ENCODE data around the gene MT1A. TPM values are rescaled to one million over a fixed set of nuclear protein-coding genes. Genes with fewer than 3 reads are reported as not detected.
"Not testable (repeated sequence)": the region's sequence is repeated elsewhere in the genome, so short reads cannot be mapped to it uniquely, and the experiment has no call there.

Gene MT1A
- total RNA-seq, 2 donors from 2014 or later = 0.74 to 1.5 TPM

DNA sequence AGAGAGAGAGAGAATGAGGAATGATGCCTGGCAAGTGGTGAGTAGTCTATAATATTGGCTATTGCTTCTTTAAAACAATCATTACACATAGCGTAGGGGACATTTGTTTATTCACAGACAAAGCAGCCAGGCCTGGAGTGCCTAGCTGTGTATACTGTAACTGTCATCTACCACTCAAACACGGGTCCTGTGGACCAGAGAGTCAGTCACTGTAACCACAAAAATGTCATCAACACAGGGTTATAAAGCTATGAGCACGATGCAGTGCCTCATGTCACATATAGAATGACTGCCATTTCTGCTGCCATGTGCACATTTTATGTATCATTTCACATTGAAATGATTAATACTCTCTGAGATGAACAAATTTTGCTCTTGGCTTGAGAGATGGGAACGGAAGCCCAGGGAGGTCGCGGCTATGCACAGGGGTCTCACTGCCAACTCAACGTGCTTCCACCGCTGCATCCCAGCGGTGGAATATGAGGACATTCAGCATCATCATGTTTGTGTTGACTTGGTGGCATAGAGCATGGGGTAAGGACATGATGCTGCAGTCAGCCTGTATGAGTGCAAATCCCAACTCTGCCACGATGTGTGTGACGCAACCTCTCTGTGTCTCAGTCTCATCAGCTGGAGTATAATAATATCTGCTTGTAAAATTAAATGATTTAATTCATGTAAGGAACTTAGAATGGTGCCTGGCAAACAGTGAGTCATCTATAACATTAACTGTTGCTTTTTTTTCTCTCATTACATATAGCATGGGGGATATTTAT lies 34.5 kb downstream of the MT1A start:
- H3K27me3 Mint-ChIP-seq (ENCODE audit: low read depth) = peaks cover 68% of the 10 kb centered on the region

DNA sequence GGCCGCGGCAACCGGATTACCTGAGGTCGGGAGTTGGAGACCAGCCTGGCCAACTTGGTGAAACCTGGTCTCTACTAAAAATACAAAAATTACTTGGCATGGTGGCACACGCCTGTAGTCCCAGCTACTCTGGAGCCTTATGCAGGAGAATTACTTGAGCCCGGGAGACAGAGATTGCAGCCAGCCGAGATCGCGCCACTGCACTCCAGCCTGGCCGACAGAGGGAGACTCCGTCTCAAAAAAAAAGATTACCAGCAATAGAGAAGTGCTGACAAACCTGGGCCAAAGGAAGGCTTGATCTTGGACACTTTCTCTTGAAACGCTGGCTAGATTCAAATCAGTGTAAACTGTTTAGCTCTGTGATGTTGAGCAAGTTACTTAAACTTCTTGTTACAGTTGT lies 35.5 kb downstream of the MT1A start:
- Mint-ChIP-seq H3K4me3 (peak overlapping the region in 1 of 2 donors; percentile 13), H3K36me3 (ENCODE audit: insufficient read depth in 2 of 2) (no peaks in the 10 kb centered on the region), H3K4me1 (ENCODE audit: low read depth) (peaks cover 34% of the 10 kb centered on the region), H3K27me3 (ENCODE audit: low read depth) (peaks cover 58% of the 10 kb centered on the region), H3K9me3 (no peaks in the 10 kb centered on the region), H3K27ac (no peak overlapping the region)
- peak in 1 of 2 donors; percentile 38 for DNase-seq
- ATAC-seq (replicated peaks in 1 of 2) = no peak

More for the DNA sequence above, 34.5 kb downstream of the MT1A start:
- DNase-seq = no peak
- Mint-ChIP-seq H3K4me1 (ENCODE audit: low read depth) (peaks cover 43% of the 10 kb centered on the region), H3K36me3 (ENCODE audit: insufficient read depth in 2 of 2) (no peaks in the 10 kb centered on the region), H3K27ac (no peak overlapping the region), H3K9me3 (no peaks in the 10 kb centered on the region), H3K4me3 (no peak overlapping the region)
- ATAC-seq (replicated peaks in 1 of 2) = peak; percentile 41 to 53

DNA sequence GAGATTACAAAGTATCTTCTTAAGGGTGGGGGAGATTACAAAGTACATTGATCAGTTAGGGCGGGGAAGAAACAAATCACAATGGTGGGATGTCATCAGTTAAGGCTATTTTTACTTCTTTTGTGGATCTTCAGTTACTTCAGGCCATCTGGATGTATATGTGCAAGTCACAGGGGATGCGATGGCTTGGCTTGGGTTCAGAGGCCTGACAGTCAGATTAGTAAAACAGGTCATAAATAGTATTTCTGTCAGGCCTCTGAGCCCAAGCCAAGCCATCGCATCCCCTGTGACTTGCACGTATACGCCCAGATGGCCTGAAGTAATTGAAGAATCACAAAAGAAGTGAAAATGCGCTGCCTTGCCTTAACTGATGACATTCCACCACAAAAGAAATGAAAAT lies 36.1 kb downstream of the MT1A start:
- ATAC-seq (replicated peaks in 1 of 2); H3K4me3 Mint-ChIP-seq; H3K36me3 Mint-ChIP-seq (ENCODE audit: insufficient read depth in 2 of 2); H3K27ac Mint-ChIP-seq; DNase-seq; H3K9me3 Mint-ChIP-seq: not testable (repeated sequence)
- Mint-ChIP-seq H3K4me1 (ENCODE audit: low read depth) (peaks cover 28% of the 10 kb centered on the region), H3K27me3 (ENCODE audit: low read depth) (peaks cover 52% of the 10 kb centered on the region)

DNA sequence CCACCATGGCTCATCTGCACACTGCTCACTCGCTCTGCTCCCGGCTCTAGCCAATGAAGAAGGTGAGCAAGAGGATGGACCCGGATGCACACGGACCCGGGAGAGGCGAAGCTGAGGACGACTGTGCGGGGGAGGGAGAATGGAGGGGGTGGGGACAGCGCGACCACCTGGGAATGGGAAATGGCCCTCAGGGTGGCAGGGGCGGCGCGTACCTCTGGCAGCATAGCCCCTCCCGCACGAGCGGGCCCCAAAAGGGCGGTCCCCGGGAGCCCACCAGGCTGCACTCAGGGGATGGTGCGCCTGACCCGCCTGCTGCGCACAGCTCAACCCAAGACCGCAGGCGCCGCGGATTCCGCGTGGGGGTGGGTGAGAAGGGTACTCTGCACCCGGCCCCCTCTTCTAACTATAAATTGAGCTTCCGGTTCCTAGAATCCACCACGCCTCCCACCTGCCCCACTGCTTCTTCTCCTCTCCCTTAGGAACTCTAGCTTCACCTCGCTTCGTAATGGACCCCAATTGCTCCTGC lies 37.3 kb downstream of the MT1A start:
- Mint-ChIP-seq H3K27ac (no peak overlapping the region), H3K4me3 (peak overlapping the region; percentile 75 to 77), H3K27me3 (ENCODE audit: low read depth) (peaks cover 40% of the 10 kb centered on the region), H3K36me3 (ENCODE audit: insufficient read depth in 2 of 2) (no peaks in the 10 kb centered on the region), H3K9me3 (no peaks in the 10 kb centered on the region), H3K4me1 (ENCODE audit: low read depth) (peaks cover 28% of the 10 kb centered on the region)
- ATAC-seq (replicated peaks in 1 of 2) = peak; percentile 69 to 71
- DNase-seq = peak; percentile 68 to 77

DNA sequence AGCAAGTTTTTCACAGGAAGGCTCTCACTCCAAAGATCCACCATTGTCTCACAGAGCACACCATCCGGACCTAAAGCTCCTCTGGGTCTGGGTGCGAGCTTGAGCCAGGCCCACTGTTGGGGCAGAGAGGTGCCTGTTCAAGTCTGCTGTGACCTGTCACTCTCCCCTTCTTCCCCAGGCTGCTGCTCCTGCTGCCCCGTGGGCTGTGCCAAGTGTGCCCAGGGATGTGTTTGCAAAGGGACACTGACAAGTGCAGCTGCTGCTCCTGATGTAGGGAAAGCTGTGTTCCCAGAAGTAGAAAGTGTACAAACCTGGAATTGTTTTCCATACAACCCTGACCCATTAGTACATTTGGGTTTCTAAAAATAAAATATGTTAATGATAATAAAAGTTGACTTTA lies 39.0 kb downstream of the MT1A start:
- Mint-ChIP-seq H3K9me3 (no peaks in the 10 kb centered on the region), H3K27ac (no peak overlapping the region), H3K36me3 (ENCODE audit: insufficient read depth in 2 of 2) (no peaks in the 10 kb centered on the region), H3K27me3 (ENCODE audit: low read depth) (peaks cover 25% of the 10 kb centered on the region), H3K4me3 (no peak overlapping the region), H3K4me1 (ENCODE audit: low read depth) (peaks cover 40% of the 10 kb centered on the region)
- ATAC-seq (replicated peaks in 1 of 2) (no peak), DNase-seq (no peak)

DNA sequence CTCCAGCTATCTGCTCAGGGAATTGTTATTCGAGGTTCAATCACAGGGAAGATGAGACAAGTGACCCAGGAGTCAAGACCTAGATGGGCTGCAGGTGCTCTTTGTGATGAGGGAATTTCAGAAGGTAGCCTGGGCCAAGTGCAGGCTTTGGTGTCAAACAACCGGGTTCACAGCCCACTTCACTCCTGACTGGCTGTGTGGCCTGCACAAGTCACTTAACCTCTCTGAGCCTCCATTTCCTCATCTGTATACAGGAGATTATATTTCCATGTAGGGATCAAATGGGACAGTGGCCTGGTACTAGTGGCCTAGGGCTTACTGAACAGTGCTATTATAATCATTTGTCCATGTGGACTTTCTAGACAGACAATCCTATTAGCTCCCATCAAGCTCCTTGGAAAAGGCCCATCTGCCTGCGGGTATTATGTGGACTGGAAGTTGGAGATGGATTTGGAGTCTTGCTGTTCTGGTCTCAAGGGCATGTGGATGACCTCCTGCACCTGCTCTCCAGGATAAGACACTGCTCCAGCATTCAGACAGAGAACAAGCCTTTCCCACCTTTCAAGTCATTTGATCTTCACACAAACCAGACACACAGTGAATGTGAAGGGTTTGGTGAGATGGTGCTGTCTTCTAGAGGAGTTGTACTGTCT lies 40.7 kb downstream of the MT1A start:
- H3K27ac Mint-ChIP-seq = no peak overlapping the region
- H3K4me3 Mint-ChIP-seq = no peak overlapping the region
- DNase-seq (no peak), ATAC-seq (replicated peaks in 1 of 2) (no peak)
- peaks cover 55% of the 10 kb centered on the region for H3K4me1 Mint-ChIP-seq (ENCODE audit: low read depth)
- H3K36me3 Mint-ChIP-seq (ENCODE audit: insufficient read depth in 2 of 2) = no peaks in the 10 kb centered on the region
- no peaks in the 10 kb centered on the region for H3K9me3 Mint-ChIP-seq
- peaks cover 11% of the 10 kb centered on the region for H3K27me3 Mint-ChIP-seq (ENCODE audit: low read depth)

DNA sequence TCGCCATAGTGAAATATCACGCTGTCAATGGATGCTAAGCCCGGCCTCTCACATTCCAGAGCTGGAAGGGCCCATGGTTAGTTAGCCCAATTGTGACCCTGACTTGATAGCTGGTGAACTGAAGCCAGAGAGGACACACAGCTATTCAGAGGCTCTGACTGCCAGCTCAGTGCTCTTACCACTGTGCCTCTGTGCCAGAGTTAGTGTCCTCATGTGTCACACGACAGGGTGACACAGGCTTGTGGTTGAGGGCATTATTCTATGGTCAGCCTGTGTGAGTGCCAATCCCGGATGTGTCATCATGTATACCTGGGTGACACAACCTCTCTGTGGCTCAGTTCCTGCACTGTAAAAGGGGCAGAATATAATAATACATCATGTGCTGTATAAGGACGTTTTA lies 41.4 kb downstream of the MT1A start:
- H3K36me3 Mint-ChIP-seq (ENCODE audit: insufficient read depth in 2 of 2) = no peaks in the 10 kb centered on the region
- H3K27me3 Mint-ChIP-seq (ENCODE audit: low read depth) = peaks cover 9% of the 10 kb centered on the region
- ATAC-seq (replicated peaks in 1 of 2) (peak; percentile 70 to 72), DNase-seq (peak; percentile 52 to 62)
- no peak overlapping the region for H3K27ac Mint-ChIP-seq
- H3K9me3 Mint-ChIP-seq = no peaks in the 10 kb centered on the region
- peaks cover 55% of the 10 kb centered on the region for H3K4me1 Mint-ChIP-seq (ENCODE audit: low read depth)
- H3K4me3 Mint-ChIP-seq = no peak overlapping the region

DNA sequence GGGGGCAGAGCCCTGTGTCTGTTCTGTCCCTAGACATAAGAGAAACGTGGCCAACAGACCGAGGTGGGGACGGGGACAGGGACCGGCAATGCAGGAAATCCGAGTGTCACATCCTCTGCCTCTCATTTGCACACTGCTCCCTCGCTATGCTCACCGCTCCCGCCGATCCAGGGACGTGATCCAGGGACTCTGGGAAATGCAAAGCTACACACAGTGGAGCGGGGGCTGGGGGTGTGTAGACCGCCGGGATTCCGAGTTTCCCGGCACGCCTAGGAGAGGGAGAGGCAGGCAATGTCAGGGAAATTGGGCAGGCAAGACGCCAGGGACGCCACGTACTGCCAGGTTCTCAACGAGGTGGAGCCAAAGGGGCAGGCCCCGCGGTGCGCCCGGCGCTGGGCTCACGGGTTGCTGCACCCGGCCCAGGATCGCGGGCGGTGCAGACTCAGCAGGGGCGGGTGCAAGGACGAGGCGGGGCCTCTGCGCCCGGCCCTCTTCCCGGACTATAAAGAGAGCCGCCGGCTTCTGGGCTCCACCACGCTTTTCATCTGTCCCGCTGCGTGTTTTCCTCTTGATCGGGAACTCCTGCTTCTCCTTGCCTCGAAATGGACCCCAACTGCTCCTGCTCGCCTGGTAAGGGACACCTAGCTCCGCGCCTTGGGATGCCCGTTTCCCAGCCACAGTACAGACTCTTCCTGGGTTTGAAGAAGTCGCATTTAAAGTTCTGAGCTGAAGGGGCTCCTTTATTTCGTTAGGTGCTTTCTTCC lies 43.7 kb downstream of the MT1A start, which contains the start of gene MT1X:
TSS of gene MT1X (plus strand) at position 532 of the 764 bp plus-strand sequence. CDS start at position 603, 71 bp downstream.
- DNase-seq (peak; percentile 91 to 92), ATAC-seq (replicated peaks in 1 of 2) (peak; percentile 96 to 97)
- Mint-ChIP-seq H3K9me3 (no peaks in the 10 kb centered on the region), H3K36me3 (ENCODE audit: insufficient read depth in 2 of 2) (peaks cover 3 to 6% of the 10 kb centered on the region in 2 donors), H3K4me3 (peak within 1 kb of the TSS; percentile 94 to 96), H3K27me3 (ENCODE audit: low read depth) (no peaks in the 10 kb centered on the region), H3K27ac (peak within 1 kb of the TSS; percentile 93), H3K4me1 (ENCODE audit: low read depth) (peaks cover 38% of the 10 kb centered on the region)

DNA sequence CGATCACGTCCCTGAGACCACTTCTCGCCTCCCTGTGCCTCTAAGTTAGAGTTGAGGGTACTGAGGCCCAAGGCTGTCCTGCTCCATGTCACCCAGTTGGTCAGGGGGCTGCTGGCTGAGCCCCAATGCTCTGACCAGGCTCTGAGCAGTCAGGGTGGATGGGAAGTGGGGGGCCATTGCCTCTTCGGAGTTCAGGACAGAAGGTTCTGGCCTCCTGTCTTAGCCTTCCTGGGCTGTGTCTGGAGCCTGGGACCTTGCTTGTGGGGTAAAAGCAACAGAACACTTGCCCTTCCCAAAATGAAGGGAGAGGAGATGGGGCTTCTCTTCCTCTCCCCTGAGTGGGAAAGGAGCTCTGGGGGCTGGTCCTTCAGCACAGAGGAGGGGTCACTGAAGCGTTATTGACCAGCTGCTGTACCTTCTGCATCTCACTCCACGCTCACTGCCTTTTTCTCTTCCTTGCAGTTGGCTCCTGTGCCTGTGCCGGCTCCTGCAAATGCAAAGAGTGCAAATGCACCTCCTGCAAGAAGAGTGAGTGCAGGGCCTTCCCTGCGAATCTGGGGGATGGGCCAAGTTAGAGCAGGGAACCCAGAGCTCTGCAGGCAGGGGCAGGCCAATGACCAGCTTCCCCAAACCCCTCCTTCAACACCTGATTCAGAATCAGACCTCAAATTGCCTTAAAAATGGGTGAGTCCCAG lies 44.4 kb downstream of the MT1A start:
- ATAC-seq (replicated peaks in 1 of 2) (peak; percentile 4 to 8), DNase-seq (no peak)
- H3K36me3 Mint-ChIP-seq (ENCODE audit: insufficient read depth in 2 of 2) = peaks cover 4 to 6% of the 10 kb centered on the region in 2 donors
- no peaks in the 10 kb centered on the region for H3K27me3 Mint-ChIP-seq (ENCODE audit: low read depth)
- peak overlapping the region; percentile 94 to 96 for H3K4me3 Mint-ChIP-seq
- peak overlapping the region; percentile 93 for H3K27ac Mint-ChIP-seq
- peaks cover 38% of the 10 kb centered on the region for H3K4me1 Mint-ChIP-seq (ENCODE audit: low read depth)
- no peaks in the 10 kb centered on the region for H3K9me3 Mint-ChIP-seq

DNA sequence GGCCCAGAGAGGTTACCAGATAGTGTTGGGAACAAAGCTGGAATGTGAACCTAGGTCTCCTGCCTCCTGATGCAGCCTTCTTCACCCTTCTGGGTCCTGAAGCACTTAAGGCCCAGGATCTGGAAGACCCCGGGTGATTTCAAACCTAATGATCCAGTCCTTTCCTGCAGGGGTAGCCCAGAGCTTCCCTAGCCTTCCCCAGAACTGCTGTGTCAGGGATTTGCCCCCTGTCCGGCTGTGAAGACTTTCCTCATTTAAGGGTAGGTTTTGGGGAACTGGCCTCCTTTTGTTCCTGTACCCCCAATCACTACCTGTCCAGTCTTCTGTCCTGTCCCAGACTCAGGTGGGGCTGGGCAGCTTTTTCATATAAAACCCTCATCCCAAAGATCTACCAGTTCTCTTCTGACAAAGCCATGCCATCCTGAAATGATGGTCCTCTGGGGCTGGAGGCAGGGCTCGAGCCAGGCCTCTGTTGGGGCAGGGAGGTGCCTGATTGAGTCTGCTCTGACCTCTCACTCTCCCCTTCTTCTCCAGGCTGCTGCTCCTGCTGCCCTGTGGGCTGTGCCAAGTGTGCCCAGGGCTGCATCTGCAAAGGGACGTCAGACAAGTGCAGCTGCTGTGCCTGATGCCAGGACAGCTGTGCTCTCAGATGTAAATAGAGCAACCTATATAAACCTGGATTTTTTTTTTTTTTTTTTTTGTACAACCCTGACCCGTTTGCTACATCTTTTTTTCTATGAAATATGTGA lies 45.1 kb downstream of the MT1A start:
- Mint-ChIP-seq H3K27ac (no peak overlapping the region), H3K4me3 (peak overlapping the region; percentile 94 to 96)

DNA sequence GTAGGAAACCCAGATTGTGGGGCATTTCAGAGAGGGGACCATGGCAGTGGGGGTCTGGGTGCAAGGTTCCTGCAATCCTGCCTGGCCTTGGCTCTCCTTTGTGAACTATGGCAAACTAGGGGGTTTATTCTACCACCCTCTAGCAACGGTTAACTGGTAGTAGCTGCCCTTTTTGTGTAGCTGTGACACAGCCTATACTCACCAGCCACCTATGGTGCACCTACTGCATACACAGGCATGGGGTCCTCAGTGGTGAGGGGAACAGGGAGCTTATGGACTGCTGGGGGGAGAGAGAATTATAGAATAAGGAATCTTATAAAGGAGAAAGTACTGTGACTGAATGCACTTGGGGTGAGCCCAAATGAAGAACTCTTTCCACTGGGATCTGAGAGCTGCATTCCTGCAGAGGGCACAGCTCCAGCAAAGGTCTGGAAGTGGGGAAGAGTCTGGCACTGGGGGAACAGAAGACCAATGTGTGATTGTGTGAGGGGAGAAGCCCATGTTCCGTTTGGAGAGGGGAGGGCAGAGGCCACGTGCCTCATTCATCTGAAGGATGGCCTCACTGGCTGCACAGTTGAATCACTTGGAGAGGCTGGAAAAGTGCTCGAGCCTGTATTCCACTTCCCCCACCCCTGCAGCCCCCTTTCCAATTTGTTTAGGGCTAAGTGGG lies 45.9 kb downstream of the MT1A start:
- peaks cover 38% of the 10 kb centered on the region for H3K4me1 Mint-ChIP-seq (ENCODE audit: low read depth)
- no peaks in the 10 kb centered on the region for H3K27me3 Mint-ChIP-seq (ENCODE audit: low read depth)
- peak overlapping the region; percentile 94 to 96 for H3K4me3 Mint-ChIP-seq
- H3K27ac Mint-ChIP-seq = no peak overlapping the region
- ATAC-seq (replicated peaks in 1 of 2) (no peak), DNase-seq (no peak)
- no peaks in the 10 kb centered on the region for H3K9me3 Mint-ChIP-seq
- H3K36me3 Mint-ChIP-seq (ENCODE audit: insufficient read depth in 2 of 2) = peaks cover 4 to 6% of the 10 kb centered on the region in 2 donors

More for the DNA sequence above, 45.1 kb downstream of the MT1A start:
- DNase-seq (no peak), ATAC-seq (replicated peaks in 1 of 2) (no peak)
- Mint-ChIP-seq H3K27me3 (ENCODE audit: low read depth) (no peaks in the 10 kb centered on the region), H3K36me3 (ENCODE audit: insufficient read depth in 2 of 2) (peaks cover 4 to 6% of the 10 kb centered on the region in 2 donors), H3K4me1 (ENCODE audit: low read depth) (peaks cover 38% of the 10 kb centered on the region), H3K9me3 (no peaks in the 10 kb centered on the region)

Data from activated T-cell treated with anti-CD3 and anti-CD28 coated beads, Interleukin-2, amount 50 U/mL, for 72 hours (primary cell).